ENCODE results near the gene CHI3L2. TPM values are rescaled to one million over a fixed set of nuclear protein-coding genes. Genes with fewer than 3 reads are reported as not detected.

Gene CHI3L2
- total and polyA plus RNA-seq, 7 donors: 0.24 to 2.2 (median 0.42) TPM

- H3K9me3 ChIP-seq: no peaks in the 10 kb centered on the region
- no peak for TF ChIP-seq CTCF (IDR thresholded peaks at IDR 0.05)
- 43 to 53% (median 43%) methylated on average over 1 of the region's 1 CpG for WGBS, 3 donors
- intact Hi-C loops (cut with DNase I): no loop called here
- DNase-seq (no peak), ATAC-seq (no peak)
- H3K36me3 ChIP-seq (ENCODE audit: insufficient read depth in 1 of 2, low read depth in 1 of 2): no peaks in the 10 kb centered on the region
- H3K27me3 ChIP-seq (ENCODE audit: insufficient read depth in 3 of 3, low read length in 2 of 3): peaks cover 0 to 30% (median 12%) of the 10 kb centered on the region in 3 donors
- peaks cover 4% of the 10 kb centered on the region for H3K4me1 ChIP-seq
- no peak overlapping the region for H3K4me3 ChIP-seq
- H3K27ac ChIP-seq: no peak overlapping the region
Observed at GRCh38 chr1:111208921-111209320, 18.6 kb upstream of the CHI3L2 start.

- no peak for ATAC-seq
- no peak for TF ChIP-seq CTCF (IDR thresholded peaks at IDR 0.05)
- intact Hi-C loops (cut with DNase I): no loop called here
- H3K4me3 ChIP-seq: no peak overlapping the region
- no peaks in the 10 kb centered on the region for H3K36me3 ChIP-seq (ENCODE audit: insufficient read depth in 1 of 2, low read depth in 1 of 2)
- WGBS, 3 donors: 77 to 90% (median 88%) methylated on average over 4 of the region's 4 CpGs
- no peaks in the 10 kb centered on the region for H3K9me3 ChIP-seq
- no peak for DNase-seq
- peaks cover 0 to 23% (median 6%) of the 10 kb centered on the region in 3 donors for H3K27me3 ChIP-seq (ENCODE audit: insufficient read depth in 3 of 3, low read length in 2 of 3)
- H3K27ac ChIP-seq: no peak overlapping the region
- no peaks in the 10 kb centered on the region for H3K4me1 ChIP-seq
Observed at GRCh38 chr1:111209622-111210021, 17.9 kb upstream of the CHI3L2 start.

GRCh38 chr1:111211921-111212320 lies 15.6 kb upstream of the CHI3L2 start:
- ATAC-seq: no peak
- intact Hi-C loops (cut with DNase I): no loop called here
- Histone ChIP-seq H3K9me3 (no peaks in the 10 kb centered on the region), H3K4me1 (no peaks in the 10 kb centered on the region), H3K36me3 (ENCODE audit: insufficient read depth in 1 of 2, low read depth in 1 of 2) (no peaks in the 10 kb centered on the region), H3K4me3 (no peak overlapping the region), H3K27ac (no peak overlapping the region), H3K27me3 (ENCODE audit: insufficient read depth in 3 of 3, low read length in 2 of 3) (peaks cover 0 to 2% (median under 1%) of the 10 kb centered on the region in 3 donors)
- 93 to 98% (median 94%) methylated on average over 1 of the region's 1 CpG for WGBS, 3 donors
- no peak for DNase-seq
- TF ChIP-seq CTCF (IDR thresholded peaks at IDR 0.05): no peak

GRCh38 chr1:111212634-111213335 lies 14.7 kb upstream of the CHI3L2 start:
- H3K27me3 ChIP-seq (ENCODE audit: insufficient read depth in 3 of 3, low read length in 2 of 3): no peaks in the 10 kb centered on the region
- H3K9me3 ChIP-seq: no peaks in the 10 kb centered on the region
- no peak for TF ChIP-seq CTCF (IDR thresholded peaks at IDR 0.05)
- H3K27ac ChIP-seq: no peak overlapping the region
- ATAC-seq (no peak), DNase-seq (no peak)
- 64 to 79% (median 70%) methylated on average over 5 of the region's 5 CpGs for whole genome bisulfite sequencing, 3 donors
- H3K4me3 ChIP-seq: no peak overlapping the region
- intact Hi-C loops (cut with DNase I): no loop called here
- H3K4me1 ChIP-seq: no peaks in the 10 kb centered on the region
- H3K36me3 ChIP-seq (ENCODE audit: insufficient read depth in 1 of 2, low read depth in 1 of 2): no peaks in the 10 kb centered on the region

- no peak overlapping the region for H3K27ac ChIP-seq
Observed at GRCh38 chr1:111213412-111213811, 14.1 kb upstream of the CHI3L2 start.

More at GRCh38 chr1:111213412-111213811, 14.1 kb upstream of the CHI3L2 start:
- no peaks in the 10 kb centered on the region for H3K9me3 ChIP-seq
- H3K36me3 ChIP-seq (ENCODE audit: insufficient read depth in 1 of 2, low read depth in 1 of 2): no peaks in the 10 kb centered on the region
- DNase-seq: no peak
- 86 to 88% (median 87%) methylated on average over 6 of the region's 6 CpGs for WGBS, 3 donors
- intact Hi-C loops (cut with DNase I): no loop called here
- H3K27me3 ChIP-seq (ENCODE audit: insufficient read depth in 3 of 3, low read length in 2 of 3): no peaks in the 10 kb centered on the region
- H3K4me1 ChIP-seq: no peaks in the 10 kb centered on the region
- no peak for TF ChIP-seq CTCF (IDR thresholded peaks at IDR 0.05)
- H3K4me3 ChIP-seq: no peak overlapping the region
- no peak for ATAC-seq
